ENCODE measurements around the gene FLNB.
"Not testable (repeated sequence)": the region's sequence is repeated elsewhere in the genome, so short reads cannot be mapped to it uniquely, and the experiment has no call there.

FLNB gene

GRCh38 chr3:58200121-58200709 lies 192.0 kb downstream of the FLNB start:
- no peak for TF ChIP-seq CTCF (IDR thresholded peaks at IDR 0.05; ENCODE audit: low read depth, low read length, missing control alignments)
- no peak for DNase-seq (ENCODE audit: extremely low read depth, low read depth)
- H3K4me3 ChIP-seq (replicated peaks; ENCODE audit: low read depth, low read length) = no peak overlapping the region

- TF ChIP-seq CTCF (IDR thresholded peaks at IDR 0.05; ENCODE audit: low read depth, low read length, missing control alignments) = no peak
- no peak overlapping the region for H3K4me3 ChIP-seq (replicated peaks; ENCODE audit: low read depth, low read length)
- DNase-seq (ENCODE audit: extremely low read depth, low read depth) = no peak
Measured at GRCh38 chr3:58200846-58201355, 192.7 kb downstream of the FLNB start.

- DNase-seq (ENCODE audit: extremely low read depth, low read depth); H3K4me3 ChIP-seq (replicated peaks; ENCODE audit: low read depth, low read length): not testable (repeated sequence)
Measured at GRCh38 chr3:58201451-58201850, 193.2 kb downstream of the FLNB start.

- no peak overlapping the region for H3K4me3 ChIP-seq (replicated peaks; ENCODE audit: low read depth, low read length)
- no peak for TF ChIP-seq CTCF (IDR thresholded peaks at IDR 0.05; ENCODE audit: low read depth, low read length, missing control alignments)
Measured at GRCh38 chr3:58202917-58203360, 194.7 kb downstream of the FLNB start.

GRCh38 chr3:58203541-58203940 lies 195.3 kb downstream of the FLNB start:
- H3K4me3 ChIP-seq (replicated peaks; ENCODE audit: low read depth, low read length) = no peak overlapping the region
- TF ChIP-seq CTCF (IDR thresholded peaks at IDR 0.05; ENCODE audit: low read depth, low read length, missing control alignments) = no peak
- no peak for DNase-seq (ENCODE audit: extremely low read depth, low read depth)

More at GRCh38 chr3:58202917-58203360, 194.7 kb downstream of the FLNB start:
- DNase-seq (ENCODE audit: extremely low read depth, low read depth) = no peak

- no peak for TF ChIP-seq CTCF (IDR thresholded peaks at IDR 0.05; ENCODE audit: low read depth, low read length, missing control alignments)
- H3K4me3 ChIP-seq (replicated peaks; ENCODE audit: low read depth, low read length) = no peak overlapping the region
- no peak for DNase-seq (ENCODE audit: extremely low read depth, low read depth)
Measured at GRCh38 chr3:58204720-58205119, 196.5 kb downstream of the FLNB start.

- no peak overlapping the region for H3K4me3 ChIP-seq (replicated peaks; ENCODE audit: low read depth, low read length)
- TF ChIP-seq CTCF (IDR thresholded peaks at IDR 0.05; ENCODE audit: low read depth, low read length, missing control alignments) = no peak
- no peak for DNase-seq (ENCODE audit: extremely low read depth, low read depth)
Measured at GRCh38 chr3:58205981-58206380, 197.8 kb downstream of the FLNB start.

All from HFF-Myc (cell line).